ENCODE measurements around the gene XPR1.
"Not testable (repeated sequence)": the region's sequence is repeated elsewhere in the genome, so short reads cannot be mapped to it uniquely, and the experiment has no call there.

Gene XPR1

DNA sequence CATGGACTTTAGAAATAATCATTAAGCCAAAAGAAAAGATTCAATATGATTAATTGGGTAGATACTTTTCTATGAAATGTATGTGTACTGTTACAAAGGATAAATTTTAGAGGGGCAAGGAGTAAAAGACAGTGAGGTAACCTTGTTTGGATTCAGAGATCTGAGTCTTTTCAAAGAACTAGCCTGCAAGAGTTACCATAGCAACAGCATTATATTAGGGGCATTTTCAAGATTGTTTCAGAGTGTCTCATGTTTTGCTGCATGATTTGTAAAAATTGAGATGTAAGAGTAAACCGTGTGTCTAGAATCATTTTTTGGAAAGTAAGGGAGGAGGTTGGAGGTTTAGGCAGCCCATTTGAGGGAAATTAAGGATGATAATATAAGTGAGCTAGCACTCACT, 210.2 kb downstream of the XPR1 start:
- DNase-seq (ENCODE audit: low spot score), result no peak

- no peak for DNase-seq (ENCODE audit: low spot score)
Measured at GRCh38 chr1:180842491-180843275, 210.9 kb downstream of the XPR1 start.

DNA sequence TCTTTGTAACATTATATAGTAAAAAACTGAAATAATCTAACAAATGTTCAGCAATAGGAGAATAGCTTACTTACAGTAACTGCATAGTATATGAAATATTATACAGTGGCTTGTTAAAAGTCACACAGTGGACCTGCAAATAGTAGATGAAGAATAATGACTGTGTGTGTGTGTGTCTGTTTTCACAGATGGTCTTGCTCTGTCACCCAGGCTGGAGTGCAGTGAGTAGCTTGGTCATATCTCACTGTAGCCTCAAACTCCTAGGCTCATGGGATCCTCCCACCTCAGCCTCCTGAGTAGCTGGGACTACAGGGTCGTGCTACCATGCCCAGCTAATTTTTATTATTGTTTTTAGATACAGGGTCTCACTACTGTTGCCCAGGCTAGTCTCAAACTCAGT, 213.5 kb downstream of the XPR1 start:
- no peak for DNase-seq (ENCODE audit: low spot score)

DNA sequence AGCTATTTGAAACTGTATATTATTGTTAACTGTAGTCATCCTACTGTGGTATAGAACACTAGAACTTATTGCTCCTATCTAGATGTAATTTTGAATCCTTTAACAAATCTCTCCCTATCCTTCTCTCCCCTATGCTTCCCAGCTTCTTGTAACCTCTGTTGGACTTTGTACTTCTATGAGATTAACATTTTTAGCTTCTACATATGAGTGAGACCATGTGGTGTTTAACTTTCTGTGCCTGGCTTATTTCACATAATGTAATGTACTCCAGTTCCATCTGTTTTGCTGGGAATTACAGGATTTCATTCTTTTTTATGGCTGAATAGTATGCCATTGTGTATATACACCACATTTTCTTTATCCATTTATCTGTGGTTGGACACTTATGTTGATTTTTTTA, 216.4 kb downstream of the XPR1 start:
- no peak for DNase-seq (ENCODE audit: low spot score)

- no peak for DNase-seq (ENCODE audit: low spot score)
Measured at GRCh38 chr1:180849031-180849775, 217.4 kb downstream of the XPR1 start.

- DNase-seq (ENCODE audit: low spot score), result no peak
Measured at GRCh38 chr1:180851995-180852887, 220.4 kb downstream of the XPR1 start.

DNA sequence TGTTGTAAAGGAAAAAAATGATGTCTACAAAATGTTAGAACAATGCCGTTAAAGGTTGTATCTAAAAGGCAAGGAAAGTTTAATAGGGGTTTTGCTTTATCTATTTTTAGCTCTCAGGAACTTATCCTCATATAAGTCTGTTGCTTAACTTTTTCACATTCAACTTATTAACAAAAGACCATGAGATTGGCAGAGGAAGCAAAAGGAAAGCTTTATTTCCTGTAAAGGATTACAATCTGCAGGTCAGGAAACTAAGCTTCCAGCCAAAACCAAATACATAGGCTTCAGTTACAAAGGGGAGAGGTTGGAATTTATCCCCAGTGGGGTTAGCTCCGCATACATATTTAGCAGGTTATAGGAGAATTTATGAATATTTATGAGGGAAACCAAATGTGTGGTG, 222.2 kb downstream of the XPR1 start:
- DNase-seq (ENCODE audit: low spot score), result no peak

DNA sequence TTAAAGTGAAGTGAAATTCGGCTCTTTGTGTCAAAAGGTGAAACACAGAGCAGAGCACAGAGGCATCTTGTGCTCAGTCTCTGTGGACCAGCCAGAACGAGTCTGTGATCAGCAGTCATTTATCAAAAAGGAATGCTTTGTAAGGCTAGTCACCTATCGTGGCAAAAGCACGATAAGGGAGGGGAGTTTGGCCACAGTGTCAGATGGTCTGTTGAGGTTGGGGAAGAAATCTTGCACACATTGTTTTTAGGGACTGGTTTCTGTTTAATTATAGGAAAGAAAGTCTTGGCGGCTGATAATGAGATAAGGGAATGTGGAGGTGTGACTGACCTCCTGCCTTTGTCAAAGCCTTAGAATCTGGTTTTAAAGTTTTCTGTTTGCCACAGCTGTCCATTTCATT, 222.6 kb downstream of the XPR1 start:
- DNase-seq (ENCODE audit: low spot score), result no peak

GRCh38 chr1:180857947-180858725, 226.3 kb downstream of the XPR1 start:
- not testable (repeated sequence) for DNase-seq (ENCODE audit: low spot score)

DNA sequence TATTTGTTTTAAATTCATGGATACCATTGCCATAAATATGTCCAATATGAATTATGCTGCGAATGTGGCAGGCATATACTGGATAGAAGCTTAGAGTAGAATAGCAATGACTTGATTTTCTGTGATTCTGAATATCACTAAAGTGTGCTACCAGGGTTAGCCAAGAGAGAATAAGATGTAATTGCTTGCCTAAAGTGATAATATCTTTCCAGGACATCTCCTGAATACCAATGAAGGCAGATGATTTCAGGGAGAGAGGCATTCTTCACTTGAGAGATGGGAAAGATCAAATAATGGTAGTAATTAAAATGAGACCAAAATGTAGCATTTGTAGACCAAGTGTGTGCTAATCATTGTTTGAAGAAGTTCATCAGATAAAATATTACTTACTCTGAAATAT, 227.5 kb downstream of the XPR1 start:
- no peak for DNase-seq (ENCODE audit: low spot score)

DNA sequence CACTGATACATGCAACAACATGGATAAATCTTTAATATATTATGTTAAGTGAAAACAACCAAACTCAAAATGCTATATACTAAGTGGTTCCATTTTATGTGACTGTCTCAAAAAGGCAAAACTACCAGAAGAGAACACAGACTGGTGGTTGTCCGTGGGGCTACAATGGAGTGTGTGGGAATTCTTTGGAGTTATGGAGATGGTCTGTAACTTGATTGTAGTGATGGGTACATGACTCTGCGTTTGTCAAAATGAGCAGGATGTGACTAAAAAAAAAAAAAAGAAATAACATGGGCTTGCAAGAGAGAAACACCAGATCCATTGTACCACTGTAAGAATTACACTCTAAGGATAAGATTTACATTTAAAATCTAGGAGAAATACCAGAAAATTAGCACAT, 228.7 kb downstream of the XPR1 start:
- DNase-seq (ENCODE audit: low spot score), result no peak

- DNase-seq (ENCODE audit: low spot score), result no peak
Measured at GRCh38 chr1:180862305-180862704, 230.5 kb downstream of the XPR1 start.

- peak; percentile 35 for DNase-seq (ENCODE audit: low spot score)
Measured at GRCh38 chr1:180863158-180863775, 231.4 kb downstream of the XPR1 start.

- peak; percentile 71 for DNase-seq (ENCODE audit: low spot score)
Measured at GRCh38 chr1:180881806-180882509, 250.1 kb downstream of the XPR1 start.

DNA sequence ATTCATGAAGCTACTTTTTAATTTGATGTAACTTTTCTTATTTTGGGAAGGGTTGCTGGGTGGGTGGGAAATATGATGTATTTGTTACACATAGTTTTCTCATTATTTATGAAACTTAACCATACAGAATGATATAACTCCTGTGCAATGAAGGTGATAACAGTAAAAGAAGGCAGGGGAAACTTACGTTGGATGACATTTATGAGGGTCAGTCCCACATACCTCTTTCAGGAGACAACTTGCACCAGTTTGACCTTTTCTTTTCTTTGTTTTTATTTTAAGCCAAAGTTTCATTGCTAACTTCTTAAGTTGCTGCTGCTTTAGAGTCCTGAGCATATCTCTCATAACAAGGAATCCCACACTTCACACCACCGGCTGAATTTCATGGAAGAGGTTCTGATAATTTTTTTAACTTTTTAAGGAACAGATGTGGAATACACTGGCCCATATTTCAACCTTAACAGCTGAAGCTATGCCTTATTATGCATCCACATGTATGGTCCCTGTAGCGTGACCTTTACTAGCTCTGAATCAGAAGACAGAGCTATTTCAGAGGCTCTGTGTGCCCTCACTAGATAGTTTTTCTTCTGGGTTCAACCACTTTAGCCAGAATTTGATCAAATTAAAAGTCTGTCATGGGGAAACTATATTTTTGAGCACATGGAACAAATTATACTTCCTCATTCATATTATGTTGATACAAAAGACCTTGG, 252.9 kb downstream of the XPR1 start:
- no peak for DNase-seq (ENCODE audit: low spot score)

- DNase-seq (ENCODE audit: low spot score), result no peak
Measured at GRCh38 chr1:180886338-180886737, 254.5 kb downstream of the XPR1 start.

DNA sequence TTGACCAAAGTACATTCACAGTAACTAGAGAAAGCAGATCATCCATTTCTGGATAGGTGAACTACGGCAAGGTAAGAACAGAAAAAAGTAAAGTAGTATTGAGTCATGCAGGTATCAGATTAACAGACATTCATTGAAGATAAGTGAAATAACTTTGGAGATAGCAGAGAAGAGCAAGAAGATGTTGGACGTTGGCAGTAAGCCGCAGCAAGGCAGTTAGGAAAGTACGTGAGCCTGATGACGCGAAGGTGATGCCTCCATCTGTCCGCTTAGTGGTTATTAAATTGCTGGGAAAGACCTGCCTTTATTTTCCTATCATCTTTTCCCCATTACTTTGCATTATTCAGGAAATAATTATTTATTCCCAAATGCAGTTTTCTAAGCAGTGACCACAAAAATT, 256.0 kb downstream of the XPR1 start:
- no peak for DNase-seq (ENCODE audit: low spot score)

GRCh38 chr1:180888870-180889269, 257.0 kb downstream of the XPR1 start:
- no peak for DNase-seq (ENCODE audit: low spot score)

- no peak for DNase-seq (ENCODE audit: low spot score)
Measured at GRCh38 chr1:180889325-180889724, 257.5 kb downstream of the XPR1 start.

- no peak for DNase-seq (ENCODE audit: low spot score)
Measured at GRCh38 chr1:180892272-180892671, 260.4 kb downstream of the XPR1 start.
